Neuronal stem cell (in vitro differentiated cells): ENCODE data around the gene ATG9B.

Source experiments
- DNase-seq: peaks from one replicate; pipeline ENCODE4 v3.0.0-alpha.2; 2013; ENCODE audit warnings: low spot score
- H2AFZ ChIP-seq: one replicate; pipeline ENCODE4 v1.6.1; 2013; ENCODE audit warnings: mild to moderate bottlenecking, low read length, inconsistent platforms
- H2AK5ac ChIP-seq: 2 replicates; pipeline ENCODE4 v1.6.1; 2013; ENCODE audit warnings: low read depth, mild to moderate bottlenecking, inconsistent platforms, low read length, moderate library complexity, mixed read lengths
- H2BK120ac ChIP-seq: 2 replicates; pipeline ENCODE4 v1.6.1; 2013; ENCODE audit warnings: low read depth, mild to moderate bottlenecking, inconsistent platforms, low read length, moderate library complexity, mixed read lengths
- H2BK12ac ChIP-seq: one replicate; pipeline ENCODE4 v1.6.1; 2013; ENCODE audit warnings: low read length, inconsistent platforms
- H2BK15ac ChIP-seq: 2 replicates; pipeline ENCODE4 v1.6.1; 2013; ENCODE audit warnings: mild to moderate bottlenecking, low read length, inconsistent platforms, mixed read lengths
- H2BK5ac ChIP-seq: one replicate; pipeline ENCODE4 v1.6.1; 2013; ENCODE audit warnings: inconsistent platforms, mild to moderate bottlenecking, low read length, moderate library complexity
- H3K14ac ChIP-seq: one replicate; pipeline ENCODE4 v1.6.1; 2013; ENCODE audit warnings: low read length, inconsistent platforms
- H3K18ac ChIP-seq: 2 replicates; pipeline ENCODE4 v1.6.1; 2013; ENCODE audit warnings: low read length, inconsistent platforms
- H3K23ac ChIP-seq: 2 replicates; pipeline ENCODE4 v1.6.1; 2013; ENCODE audit warnings: low read depth, mild to moderate bottlenecking, mixed read lengths, low read length, inconsistent platforms; ENCODE audit not compliant: poor library complexity
- H3K27ac ChIP-seq: replicated peaks from 3 replicates; pipeline ENCODE4 v1.5.1; 2013; ENCODE audit warnings: low read length, inconsistent platforms
- H3K27me3 ChIP-seq, 3 experiments: 2 replicates each; pipeline ENCODE4 v1.6.1; 2013; ENCODE audit warnings: low read length in 3 of 3, mild to moderate bottlenecking in 2 of 3, inconsistent platforms in 1 of 3, low read depth in 1 of 3, mixed read lengths in 1 of 3, moderate library complexity in 1 of 3; ENCODE audit not compliant: control insufficient read depth in 3 of 3, insufficient read depth in 3 of 3
- H3K36me3 ChIP-seq, 2 donors: replicated peaks in 1 of 2; 2 replicates each; pipeline ENCODE4 v1.6.1; 2013; ENCODE audit warnings: low read length in 2 of 2; ENCODE audit not compliant: control insufficient read depth in 2 of 2, insufficient read depth in 2 of 2
- H3K4ac ChIP-seq: 2 replicates; pipeline ENCODE4 v1.6.1; 2013; ENCODE audit warnings: inconsistent platforms, mild to moderate bottlenecking, low read length, moderate library complexity
- H3K4me1 ChIP-seq, 2 donors: 1 replicate in 1 of 2; 2 replicates in 1 of 2; pipeline ENCODE4 v1.6.1; 2013; ENCODE audit warnings: low read length in 2 of 2, low read depth in 1 of 2; ENCODE audit not compliant: control insufficient read depth in 2 of 2, insufficient read depth in 1 of 2
- H3K4me2 ChIP-seq: one replicate; pipeline ENCODE4 v1.6.1; 2013; ENCODE audit warnings: mild to moderate bottlenecking, low read length, inconsistent platforms; ENCODE audit not compliant: insufficient read depth, poor library complexity, severe bottlenecking
- H3K4me3 ChIP-seq, 2 donors: 2 replicates each; pipeline ENCODE4 v1.5.1; 2013; ENCODE audit warnings: low read length in 2 of 2, mild to moderate bottlenecking in 2 of 2, inconsistent platforms in 1 of 2, moderate library complexity in 1 of 2
- H3K79me1 ChIP-seq: one replicate; pipeline ENCODE4 v1.6.1; 2013; ENCODE audit warnings: low read depth, mild to moderate bottlenecking, inconsistent platforms, low read length, moderate library complexity
- H3K9ac ChIP-seq: one replicate; pipeline ENCODE4 v1.6.1; 2013; ENCODE audit warnings: mild to moderate bottlenecking, low read depth, low read length, inconsistent platforms; ENCODE audit not compliant: poor library complexity
- H3K9me3 ChIP-seq, 2 donors: replicated peaks in 1 of 2; 2 replicates each; pipeline versions ENCODE3 to v1.6.1; 2013; ENCODE audit warnings: low read length in 2 of 2, mild to moderate bottlenecking in 2 of 2, inconsistent platforms in 1 of 2, low read depth in 1 of 2, mixed read lengths in 1 of 2, moderate library complexity in 1 of 2; ENCODE audit not compliant: control insufficient read depth in 2 of 2, insufficient read depth in 1 of 2
- H4K8ac ChIP-seq: one replicate; pipeline ENCODE4 v1.6.1; 2013; ENCODE audit warnings: low read depth, mild to moderate bottlenecking, inconsistent platforms, low read length, moderate library complexity
- H4K91ac ChIP-seq: one replicate; pipeline ENCODE4 v1.6.1; 2013; ENCODE audit warnings: low read length, low read depth, mild to moderate bottlenecking, inconsistent platforms; ENCODE audit not compliant: poor library complexity
- WGBS, 2 donors: extraction: QIAGEN DNeasy Blood & Tissue Kit; methylation state at CpG; one replicate each; pipeline ENCODE4 v1.1.7; 2013; ENCODE audit warnings: missing lambda C conversion rate in 2 of 2, mixed read lengths in 1 of 2; ENCODE audit not compliant: insufficient read length in 2 of 2, insufficient replicate concordance in 1 of 2; ENCODE audit errors: extremely low coverage in 2 of 2; 5-methylcytosine and 5-hydroxymethylcytosine counted together

Gene ATG9B

GRCh38 chr7:150994141-150994837 is 30.0 kb downstream of the ATG9B start:
- Histone ChIP-seq H3K36me3 (no peaks in the 10 kb centered on the region), H3K9me3 (peaks cover 5 to 18% of the 10 kb centered on the region in 2 donors), H3K14ac (no peak overlapping the region), H3K27ac (no peak overlapping the region), H4K8ac (no peak overlapping the region), H3K79me1 (no peaks in the 10 kb centered on the region), H3K27me3 (no peaks in the 10 kb centered on the region), H4K91ac (no peak overlapping the region), H2BK5ac (peak overlapping the region; percentile 62), H2BK120ac (no peak overlapping the region), H3K4me3 (peak overlapping the region in 1 of 2 donors; percentile 29), H2AFZ (peak overlapping the region; percentile 76), H2AK5ac (peak overlapping the region; percentile 93), H3K4ac (no peak overlapping the region), H3K18ac (no peak overlapping the region), H3K4me2 (no peak overlapping the region), H2BK12ac (no peak overlapping the region), H2BK15ac (peak overlapping the region; percentile 55), H3K4me1 (peaks cover 15 to 29% of the 10 kb centered on the region in 2 donors), H3K9ac (no peak overlapping the region), H3K23ac (peak overlapping the region; percentile 2)
- WGBS, 2 donors, result no CpG with 5 or more reads among the region's 15 CpGs
- no peak for DNase-seq

- Histone ChIP-seq H3K23ac (no peak overlapping the region), H3K4me3 (peak overlapping the region in 1 of 2 donors; percentile 29), H3K4ac (peak overlapping the region; percentile 56), H3K14ac (no peak overlapping the region), H3K4me2 (no peak overlapping the region), H3K9ac (no peak overlapping the region), H2BK5ac (peak overlapping the region; percentile 62), H4K8ac (no peak overlapping the region), H2AK5ac (peak overlapping the region; percentile 93), H3K79me1 (no peaks in the 10 kb centered on the region), H3K9me3 (peaks cover 5 to 18% of the 10 kb centered on the region in 2 donors), H3K27me3 (no peaks in the 10 kb centered on the region), H2BK12ac (no peak overlapping the region), H3K36me3 (no peaks in the 10 kb centered on the region), H3K27ac (peak overlapping the region; percentile 52), H2AFZ (peak overlapping the region; percentile 76), H2BK120ac (peak overlapping the region; percentile 2), H4K91ac (peak overlapping the region; percentile 99), H2BK15ac (peak overlapping the region; percentile 46), H3K4me1 (peaks cover 19 to 31% of the 10 kb centered on the region in 2 donors), H3K18ac (peak overlapping the region; percentile 95)
- no CpG with 5 or more reads among the region's 14 CpGs for WGBS, 2 donors
- no peak for DNase-seq
Observed at GRCh38 chr7:150993511-150993910, 30.8 kb downstream of the ATG9B start.

DNA sequence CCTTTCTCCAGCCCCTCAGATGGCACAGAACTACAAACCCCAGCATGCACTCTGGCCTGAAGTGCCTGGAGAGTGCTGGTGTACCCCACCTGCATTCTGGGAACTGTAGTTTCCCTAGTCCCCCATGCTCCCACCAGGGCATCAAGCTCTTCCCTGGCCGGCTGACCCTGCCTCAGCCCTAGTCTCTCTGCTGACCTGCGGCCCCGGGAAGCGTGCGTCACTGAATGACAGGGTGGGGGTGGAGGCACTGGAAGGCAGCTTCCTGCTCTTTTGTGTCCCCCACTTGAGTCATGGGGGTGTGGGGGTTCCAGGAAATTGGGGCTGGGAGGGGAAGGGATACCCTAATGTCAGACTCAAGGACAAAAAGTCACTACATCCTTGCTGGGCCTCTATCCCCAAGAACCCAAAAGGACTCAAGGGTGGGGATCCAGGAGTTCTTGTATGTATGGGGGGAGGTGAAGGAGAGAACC is 31.4 kb downstream of the ATG9B start:
- DNase-seq, result peak; percentile 85
- no peaks in the 10 kb centered on the region for H3K79me1 ChIP-seq
- H4K8ac ChIP-seq, result no peak overlapping the region
- H3K4me3 ChIP-seq, result peak overlapping the region in 1 of 2 donors; percentile 2
- no peak overlapping the region for H3K9ac ChIP-seq
- peak overlapping the region; percentile 93 for H2AK5ac ChIP-seq
- peak overlapping the region; percentile 76 for H2AFZ ChIP-seq
- peak overlapping the region; percentile 99 for H4K91ac ChIP-seq
- peaks cover 22 to 31% of the 10 kb centered on the region in 2 donors for H3K4me1 ChIP-seq
- H2BK15ac ChIP-seq, result peak overlapping the region; percentile 46
- peak overlapping the region; percentile 88 for H2BK12ac ChIP-seq
- H3K4ac ChIP-seq, result peak overlapping the region; percentile 56
- H3K18ac ChIP-seq, result peak overlapping the region; percentile 95
- H3K4me2 ChIP-seq, result no peak overlapping the region
- no peaks in the 10 kb centered on the region for H3K36me3 ChIP-seq
- peak overlapping the region; percentile 78 for H3K14ac ChIP-seq
- peak overlapping the region; percentile 52 for H3K27ac ChIP-seq
- H3K9me3 ChIP-seq, result peaks cover 5 to 18% of the 10 kb centered on the region in 2 donors
- whole genome bisulfite sequencing, 2 donors, result no CpG with 5 or more reads among the region's 5 CpGs
- no peak overlapping the region for H3K23ac ChIP-seq
- no peaks in the 10 kb centered on the region for H3K27me3 ChIP-seq
- H2BK5ac ChIP-seq, result peak overlapping the region; percentile 62
- peak overlapping the region; percentile 2 for H2BK120ac ChIP-seq

GRCh38 chr7:150992051-150992640 is 32.1 kb downstream of the ATG9B start:
- peak overlapping the region; percentile 60 for H2BK15ac ChIP-seq
- H3K14ac ChIP-seq, result no peak overlapping the region
- no CpG with 5 or more reads among the region's 6 CpGs for WGBS, 2 donors
- no peak overlapping the region for H2BK120ac ChIP-seq
- H3K9me3 ChIP-seq, result peaks cover 5 to 18% of the 10 kb centered on the region in 2 donors
- peaks cover 22 to 31% of the 10 kb centered on the region in 2 donors for H3K4me1 ChIP-seq
- H3K27me3 ChIP-seq, result no peaks in the 10 kb centered on the region
- H4K91ac ChIP-seq, result no peak overlapping the region
- H3K9ac ChIP-seq, result no peak overlapping the region
- no peak overlapping the region for H2AK5ac ChIP-seq
- H3K27ac ChIP-seq, result no peak overlapping the region
- no peaks in the 10 kb centered on the region for H3K36me3 ChIP-seq
- peak overlapping the region; percentile 33 for H3K18ac ChIP-seq
- no peak overlapping the region for H3K4me3 ChIP-seq
- H3K4me2 ChIP-seq, result no peak overlapping the region
- H3K23ac ChIP-seq, result no peak overlapping the region
- peak overlapping the region; percentile 31 for H2AFZ ChIP-seq
- H2BK5ac ChIP-seq, result no peak overlapping the region
- no peak overlapping the region for H3K4ac ChIP-seq
- H3K79me1 ChIP-seq, result no peaks in the 10 kb centered on the region
- H4K8ac ChIP-seq, result no peak overlapping the region
- DNase-seq, result no peak
- no peak overlapping the region for H2BK12ac ChIP-seq
